Medulla oblongata (tissue), 1 donor: Measurements from ENCODE around the gene RGL4.

ENCODE experiments used
- DNase-seq: peaks from one replicate; pipeline ENCODE4 v3.0.0-alpha.2; 2015; ENCODE audit errors: extremely low spot score

The RGL4 gene

DNA sequence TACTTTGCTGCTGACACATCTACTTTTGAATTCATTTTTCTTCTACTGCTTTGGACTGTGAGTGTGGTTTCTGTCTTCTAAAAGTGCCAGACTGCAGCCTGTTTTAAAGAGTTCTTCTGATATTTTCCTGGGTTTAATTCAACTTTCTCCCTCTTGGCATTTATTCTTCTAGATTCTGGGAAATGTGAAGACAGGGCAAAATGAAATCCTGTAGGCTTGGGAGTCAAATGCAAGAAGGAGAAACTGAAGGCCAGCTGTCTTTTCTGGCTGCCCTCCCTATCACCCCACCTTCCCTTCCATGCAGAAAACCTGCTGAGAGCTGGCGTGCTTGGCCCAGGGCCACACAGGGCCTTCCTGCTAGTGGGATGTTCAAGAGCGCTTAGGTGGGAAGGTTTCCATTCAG is 52.5 kb downstream of the RGL4 start:
- DNase-seq = no peak

DNA sequence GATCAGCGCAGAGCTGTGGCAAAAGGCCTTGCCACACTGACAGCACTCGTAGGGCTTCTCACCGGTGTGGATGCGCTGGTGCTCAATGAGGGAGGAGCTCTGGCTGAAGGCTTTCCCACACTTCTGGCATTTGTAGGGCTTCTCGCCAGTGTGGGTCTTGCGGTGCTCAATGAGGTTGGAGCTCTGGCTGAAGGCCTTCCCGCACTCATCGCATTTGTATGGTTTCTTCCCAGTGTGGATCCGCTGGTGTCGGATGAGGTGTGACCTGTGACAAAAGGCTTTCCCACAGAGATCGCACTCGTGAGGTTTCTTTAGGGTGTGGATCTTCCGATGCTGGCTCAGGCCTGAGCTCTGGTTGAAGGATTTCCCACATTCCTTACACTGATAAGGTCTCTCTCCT is 53.2 kb downstream of the RGL4 start:
- DNase-seq = no peak

DNA sequence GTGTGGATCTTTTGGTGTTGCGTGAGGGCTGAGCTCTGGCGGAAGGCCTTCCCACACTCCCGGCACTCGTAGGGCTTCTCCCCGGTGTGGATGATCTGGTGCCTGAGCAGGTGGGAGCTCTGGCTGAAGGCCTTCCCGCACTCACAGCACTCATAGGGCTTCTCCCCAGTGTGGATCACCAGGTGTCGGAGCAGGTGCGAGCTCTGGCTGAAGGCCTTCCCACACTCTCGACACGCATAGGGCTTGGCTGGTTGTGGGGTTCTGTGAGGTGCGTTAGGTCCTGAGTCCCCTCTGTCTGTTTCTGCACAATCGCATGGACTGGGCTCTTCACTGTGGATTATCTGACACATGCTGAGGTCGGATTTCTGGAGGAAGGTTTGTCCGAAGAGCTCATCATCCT is 53.7 kb downstream of the RGL4 start:
- no peak for DNase-seq

DNA sequence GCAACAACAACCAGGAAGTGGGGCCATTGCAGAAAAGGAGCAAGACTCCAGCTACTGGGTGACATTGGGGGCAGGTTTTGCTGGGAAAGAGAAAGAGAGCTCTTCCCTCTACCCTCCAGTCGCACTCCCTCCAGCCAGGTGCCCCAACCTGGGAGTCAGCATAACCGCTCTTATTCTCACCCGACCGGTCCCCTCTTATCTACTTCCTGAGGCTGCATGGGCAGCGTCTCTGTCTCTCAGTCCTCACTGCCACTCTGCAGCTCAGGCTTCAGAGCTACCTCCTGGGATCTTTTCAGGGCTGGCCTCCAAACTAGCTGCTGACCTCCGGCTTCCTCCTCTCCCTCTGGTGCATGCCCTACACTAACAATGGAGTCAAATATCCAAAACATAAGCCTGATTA is 55.0 kb downstream of the RGL4 start:
- no peak for DNase-seq
